SJSA1 (cell line): Measurements from ENCODE around the gene TTC13. TPM values are rescaled to one million over a fixed set of nuclear protein-coding genes. Genes with fewer than 3 reads are reported as not detected.

Source experiments
- DNase-seq, 2 experiments: peaks; one replicate each; pipeline ENCODE4 v3.0.0-alpha.2; 2015 to 2020; ENCODE audit warnings: low spot score in 2 of 2, low read depth in 1 of 2
- H3K27ac ChIP-seq: fragments of 250-450 bp; sonication (Bioruptor Pico); 2 replicates; pipeline ENCODE4 v1.5.1; 2020; ENCODE audit warnings: mild to moderate bottlenecking, moderate library complexity
- H3K27me3 ChIP-seq: fragments of 250-450 bp; sonication (Bioruptor Pico); replicated peaks from 2 replicates; pipeline ENCODE4 v1.5.1; 2020; ENCODE audit warnings: mild to moderate bottlenecking, moderate library complexity
- H3K36me3 ChIP-seq: fragments of 250-450 bp; sonication (Bioruptor Pico); 2 replicates; pipeline ENCODE4 v1.5.1; 2020; ENCODE audit warnings: mild to moderate bottlenecking
- H3K4me1 ChIP-seq: fragments of 250-450 bp; sonication (Bioruptor Pico); replicated peaks from 2 replicates; pipeline ENCODE4 v1.6.1; 2021; ENCODE audit warnings: mild to moderate bottlenecking
- H3K4me3 ChIP-seq: fragments of 250-450 bp; sonication (Bioruptor Pico); 2 replicates; pipeline ENCODE4 v1.5.1; 2020; ENCODE audit warnings: mild to moderate bottlenecking
- H3K9me3 ChIP-seq: fragments of 250-450 bp; sonication (Bioruptor Pico); replicated peaks from 2 replicates; pipeline ENCODE4 v1.5.1; 2020; ENCODE audit warnings: mild to moderate bottlenecking
- total RNA-seq: library from RNA; depleted of rRNA; stranded (reverse); fragments of >200 nt; shearing (Covaris generic); gene quantifications from 2 replicates; pipeline ENCODE4 v1.2.3, GENCODE V29; 2014; rRNA removed

The TTC13 gene
- total RNA-seq, 1 experiment from 2014 or later: 9.9 TPM

- no peaks in the 10 kb centered on the region for H3K9me3 ChIP-seq
- DNase-seq: no peak
- H3K27ac ChIP-seq: no peak overlapping the region
- H3K36me3 ChIP-seq: peaks cover 40% of the 10 kb centered on the region
- no peak overlapping the region for H3K4me3 ChIP-seq
- peaks cover 64% of the 10 kb centered on the region for H3K4me1 ChIP-seq
- H3K27me3 ChIP-seq: no peaks in the 10 kb centered on the region
Observed at GRCh38 chr1:230864441-230864840, 114.2 kb downstream of the TTC13 start.

GRCh38 chr1:230863449-230863848 is 115.2 kb downstream of the TTC13 start:
- Histone ChIP-seq H3K9me3 (no peaks in the 10 kb centered on the region), H3K27ac (no peak overlapping the region), H3K4me1 (peaks cover 66% of the 10 kb centered on the region), H3K36me3 (peaks cover 40% of the 10 kb centered on the region), H3K27me3 (no peaks in the 10 kb centered on the region), H3K4me3 (no peak overlapping the region)
- no peak for DNase-seq

GRCh38 chr1:230861970-230862595 is 116.6 kb downstream of the TTC13 start:
- Histone ChIP-seq H3K9me3 (no peaks in the 10 kb centered on the region), H3K4me1 (peaks cover 79% of the 10 kb centered on the region), H3K27me3 (no peaks in the 10 kb centered on the region), H3K36me3 (peaks cover 37% of the 10 kb centered on the region), H3K27ac (peak overlapping the region; percentile 17), H3K4me3 (no peak overlapping the region)
- DNase-seq: peak in 1 of 2 experiments; percentile 42

GRCh38 chr1:230861489-230861888 is 117.2 kb downstream of the TTC13 start:
- DNase-seq: no peak
- peak overlapping the region; percentile 17; the same call in 1 of the 2 replicates for H3K27ac ChIP-seq
- peaks cover 82% of the 10 kb centered on the region for H3K4me1 ChIP-seq
- H3K4me3 ChIP-seq: no peak overlapping the region
- H3K27me3 ChIP-seq: no peaks in the 10 kb centered on the region
- no peaks in the 10 kb centered on the region for H3K9me3 ChIP-seq
- H3K36me3 ChIP-seq: peaks cover 37% of the 10 kb centered on the region

- Histone ChIP-seq H3K9me3 (no peaks in the 10 kb centered on the region), H3K4me1 (peaks cover 82% of the 10 kb centered on the region), H3K27me3 (no peaks in the 10 kb centered on the region), H3K4me3 (no peak overlapping the region), H3K27ac (no peak overlapping the region), H3K36me3 (peaks cover 30% of the 10 kb centered on the region)
- DNase-seq: no peak
Observed at GRCh38 chr1:230860617-230861384, 117.9 kb downstream of the TTC13 start.

- peak; percentile 91 to 95 for DNase-seq
- peaks cover 31% of the 10 kb centered on the region for H3K36me3 ChIP-seq
- H3K9me3 ChIP-seq: no peaks in the 10 kb centered on the region
- peak overlapping the region; percentile 72 for H3K27ac ChIP-seq
- peaks cover 89% of the 10 kb centered on the region for H3K4me1 ChIP-seq
- no peaks in the 10 kb centered on the region for H3K27me3 ChIP-seq
- no peak overlapping the region for H3K4me3 ChIP-seq
Observed at GRCh38 chr1:230858918-230859729, 119.5 kb downstream of the TTC13 start.

GRCh38 chr1:230858236-230858820 is 120.3 kb downstream of the TTC13 start:
- Histone ChIP-seq H3K9me3 (no peaks in the 10 kb centered on the region), H3K36me3 (peaks cover 39% of the 10 kb centered on the region), H3K4me1 (peaks cover 86% of the 10 kb centered on the region), H3K4me3 (no peak overlapping the region), H3K27me3 (no peaks in the 10 kb centered on the region), H3K27ac (peak overlapping the region; percentile 72)
- no peak for DNase-seq

- peaks cover 81% of the 10 kb centered on the region for H3K4me1 ChIP-seq
- H3K36me3 ChIP-seq: peaks cover 44% of the 10 kb centered on the region
- no peak overlapping the region for H3K4me3 ChIP-seq
- DNase-seq: peak in 1 of 2 experiments; percentile 54
- no peaks in the 10 kb centered on the region for H3K9me3 ChIP-seq
- H3K27me3 ChIP-seq: no peaks in the 10 kb centered on the region
- peak overlapping the region; percentile 72 for H3K27ac ChIP-seq
Observed at GRCh38 chr1:230857822-230858221, 120.8 kb downstream of the TTC13 start.

GRCh38 chr1:230857077-230857476 is 121.6 kb downstream of the TTC13 start:
- Histone ChIP-seq H3K4me1 (peaks cover 79% of the 10 kb centered on the region), H3K4me3 (no peak overlapping the region), H3K36me3 (peaks cover 51% of the 10 kb centered on the region), H3K27me3 (no peaks in the 10 kb centered on the region), H3K9me3 (no peaks in the 10 kb centered on the region), H3K27ac (peak overlapping the region; percentile 72)
- peak; percentile 87 to 94 for DNase-seq

Other genes starting within 250 kb of the TTC13 start
- gene CAPN9, start 231.5 kb downstream of the TTC13 start, total RNA-seq: not detected in 2 replicates
- gene C1orf198, start 110.3 kb downstream of the TTC13 start, total RNA-seq: 94.1 and 156 TPM in 2 replicates
- 23.6 and 33.1 TPM in 2 replicates for gene ARV1, start 233 bp upstream of the TTC13 start, total RNA-seq
- 36.7 and 39.5 TPM in 2 replicates for gene FAM89A, start 61.4 kb upstream of the TTC13 start, total RNA-seq
- 0.47 and 0.61 TPM in 2 replicates for gene TRIM67, start 183.2 kb upstream of the TTC13 start, total RNA-seq